IPS DF 4.7 (cell line): ENCODE results near the gene DPAGT1.
A peak's percentile ranks its signal among the peaks of the same experiment; 100 is the strongest.
"Not testable (repeated sequence)": the region's sequence is repeated elsewhere in the genome, so short reads cannot be mapped to it uniquely, and the experiment has no call there.

Source experiments
- DNase-seq: peaks from one replicate; pipeline ENCODE4 v3.0.0-alpha.2; 2013; ENCODE audit warnings: low spot score; ENCODE audit errors: extremely low read depth

The DPAGT1 gene

GRCh38 chr11:119116235-119116594, 14.6 kb upstream of the DPAGT1 start:
- DNase-seq = no peak

GRCh38 chr11:119115484-119116234, 14.0 kb upstream of the DPAGT1 start:
- DNase-seq = no peak

- no peak for DNase-seq
Measured at GRCh38 chr11:119114351-119114750, 12.7 kb upstream of the DPAGT1 start.

GRCh38 chr11:119113716-119114115, 12.1 kb upstream of the DPAGT1 start:
- DNase-seq = no peak

- no peak for DNase-seq
Measured at GRCh38 chr11:119112314-119113020, 10.8 kb upstream of the DPAGT1 start.

- DNase-seq = no peak
Measured at GRCh38 chr11:119111361-119111925, 9.8 kb upstream of the DPAGT1 start.

- no peak for DNase-seq
Measured at GRCh38 chr11:119110439-119110838, 8.8 kb upstream of the DPAGT1 start.

GRCh38 chr11:119109843-119110242, 8.2 kb upstream of the DPAGT1 start:
- no peak for DNase-seq

- DNase-seq = no peak
Measured at GRCh38 chr11:119108857-119109221, 7.2 kb upstream of the DPAGT1 start.

GRCh38 chr11:119108146-119108856, 6.6 kb upstream of the DPAGT1 start:
- no peak for DNase-seq

- DNase-seq = no peak
Measured at GRCh38 chr11:119107538-119108145, 6.0 kb upstream of the DPAGT1 start.

- DNase-seq = no peak
Measured at GRCh38 chr11:119106564-119107537, 5.2 kb upstream of the DPAGT1 start, which contains the start of gene C2CD2L. TSS of gene C2CD2L (plus strand) at chr11:119107344. CDS start at chr11:119107742, 398 bp downstream.

GRCh38 chr11:119103793-119104192, 2.1 kb upstream of the DPAGT1 start:
- no peak for DNase-seq

- DNase-seq = not testable (repeated sequence)
Measured at GRCh38 chr11:119103161-119103664, 1.6 kb upstream of the DPAGT1 start.

GRCh38 chr11:119100994-119101758, 477 bp downstream of the DPAGT1 start:
- DNase-seq = no peak

GRCh38 chr11:119100246-119100970, 1.2 kb downstream of the DPAGT1 start:
- no peak for DNase-seq

GRCh38 chr11:119099711-119100110, 1.9 kb downstream of the DPAGT1 start:
- DNase-seq = no peak

- DNase-seq = peak; percentile 96
Measured at GRCh38 chr11:119095066-119095880, 6.4 kb downstream of the DPAGT1 start.
